ENCODE results near the gene BTBD9. TPM values are rescaled to one million over a fixed set of nuclear protein-coding genes. Genes with fewer than 3 reads are reported as not detected.
A peak's percentile ranks its signal among the peaks of the same experiment; 100 is the strongest.

Gene BTBD9
- total RNA-seq, 1 donor from 2014 or later, result 14.9 TPM

DNA sequence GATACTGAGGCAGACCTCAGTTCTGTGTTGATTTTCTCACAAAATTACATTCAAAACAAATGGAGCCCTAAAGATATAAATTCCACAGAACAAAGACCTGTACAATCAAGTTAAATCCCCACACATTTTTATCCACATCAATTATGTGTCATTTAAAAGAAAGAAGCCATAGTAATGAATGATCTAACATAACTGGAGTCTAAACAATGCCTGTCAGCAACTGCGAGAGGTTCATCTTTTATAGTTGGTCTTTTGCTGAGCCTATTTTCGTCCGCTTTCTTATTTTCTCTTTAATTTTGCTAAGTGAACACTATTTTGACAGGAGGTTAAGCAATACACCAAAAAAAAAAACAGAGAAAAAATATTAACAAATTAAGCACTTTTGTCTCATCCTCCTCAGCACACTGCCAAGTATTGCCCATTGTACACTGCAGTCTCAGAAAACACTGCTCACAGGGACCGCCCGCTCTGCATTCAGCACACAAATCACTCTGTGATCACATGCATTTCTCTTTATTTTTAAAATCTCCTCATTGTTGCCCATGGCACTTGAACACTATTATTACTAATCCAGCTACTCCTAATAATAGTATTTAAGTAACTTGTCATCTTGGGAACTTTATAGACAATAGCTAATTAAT, 140.8 kb downstream of the BTBD9 start:
- intact Hi-C loops (cut with DNase I), result loop anchor here (10.0 kb wide), 1 partner anchor 704 kb away; no protein-coding TSS in a partner anchor
- DNase-seq (no peak), ATAC-seq (ENCODE audit: poor library complexity) (no peak)

DNA sequence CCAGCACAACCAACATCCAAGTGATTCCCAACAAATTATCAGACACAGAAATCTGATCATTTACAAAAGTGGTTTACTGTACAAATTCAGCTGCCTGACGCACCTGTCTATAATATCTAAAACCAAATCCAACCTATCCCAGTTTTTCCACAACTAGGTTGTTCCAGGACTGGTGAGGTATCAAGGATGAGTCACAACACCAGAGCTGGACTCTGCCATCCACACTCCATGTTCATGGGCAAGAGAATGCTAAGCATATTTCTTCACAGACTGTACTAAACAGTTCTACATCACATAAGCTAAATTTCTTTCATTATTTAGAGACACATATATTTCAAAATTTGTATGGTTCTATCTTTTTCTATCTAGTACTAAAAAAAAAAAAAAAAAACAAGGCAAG, 141.6 kb downstream of the BTBD9 start:
- ATAC-seq (ENCODE audit: poor library complexity), result no peak

DNA sequence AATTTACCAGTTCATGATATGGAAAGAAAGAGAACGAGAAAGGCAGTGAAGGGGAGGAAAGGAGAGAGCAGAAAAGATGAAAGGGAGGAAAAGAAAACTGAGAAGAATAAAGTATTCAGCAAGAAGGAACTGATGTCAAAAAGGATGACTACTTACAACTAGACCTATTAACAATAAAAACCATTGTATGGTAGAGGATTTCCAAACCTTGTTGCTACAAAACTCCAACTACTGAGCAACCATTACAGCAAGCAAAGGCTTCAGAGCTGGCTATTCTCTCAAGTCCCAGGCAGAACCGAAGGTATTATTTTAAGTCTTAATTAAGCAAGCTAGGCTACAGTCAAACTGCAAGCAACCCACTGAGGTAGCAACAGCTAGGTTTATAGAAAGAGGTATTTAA, 142.2 kb downstream of the BTBD9 start:
- ATAC-seq (ENCODE audit: poor library complexity) (no peak), DNase-seq (no peak)
- intact Hi-C loops (cut with DNase I), result loop anchor here (10.0 kb wide), 1 partner anchor 703 kb away; no protein-coding TSS in a partner anchor

More for the DNA sequence above, 141.6 kb downstream of the BTBD9 start:
- intact Hi-C loops (cut with DNase I), result loop anchor here (10.0 kb wide), 1 partner anchor 703 kb away; no protein-coding TSS in a partner anchor
- no peak for DNase-seq

DNA sequence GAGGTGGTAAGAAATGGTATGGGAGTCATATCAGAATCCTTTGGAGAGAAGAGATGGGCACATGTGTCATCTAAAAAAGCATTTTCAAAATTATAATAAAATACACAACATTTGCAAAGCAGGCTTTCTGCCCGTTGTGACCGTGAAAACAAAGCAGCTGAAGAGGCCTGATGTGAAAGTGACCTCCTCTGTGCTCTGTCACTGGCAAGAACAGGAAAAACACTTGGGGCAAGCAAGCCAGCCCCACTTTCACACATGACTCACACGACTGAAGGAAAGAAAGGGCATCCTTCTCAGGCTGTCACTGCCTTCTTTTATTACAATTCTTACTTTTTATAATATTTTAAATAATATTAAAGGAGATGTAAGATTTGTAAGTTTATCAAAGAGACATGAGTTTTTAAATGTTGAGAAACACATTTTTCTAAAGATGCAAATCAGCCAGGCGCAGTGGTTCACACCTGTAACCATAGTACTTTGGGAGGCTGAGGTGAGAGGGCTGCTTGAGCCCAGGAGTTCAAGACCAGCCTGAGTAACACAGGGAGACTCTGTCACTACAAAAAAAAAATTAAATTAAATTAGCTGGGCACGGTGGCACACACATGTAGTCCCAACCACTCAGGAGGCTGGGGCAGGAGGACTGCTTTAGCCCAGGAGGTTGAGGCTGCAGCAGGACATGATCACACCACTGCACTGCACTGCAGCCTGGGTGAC, 143.7 kb downstream of the BTBD9 start:
- ATAC-seq (ENCODE audit: poor library complexity), result no peak
- intact Hi-C loops (cut with DNase I), result loop anchor here (10.0 kb wide), 1 partner anchor 701 kb away; no protein-coding TSS in a partner anchor
- no peak for DNase-seq

DNA sequence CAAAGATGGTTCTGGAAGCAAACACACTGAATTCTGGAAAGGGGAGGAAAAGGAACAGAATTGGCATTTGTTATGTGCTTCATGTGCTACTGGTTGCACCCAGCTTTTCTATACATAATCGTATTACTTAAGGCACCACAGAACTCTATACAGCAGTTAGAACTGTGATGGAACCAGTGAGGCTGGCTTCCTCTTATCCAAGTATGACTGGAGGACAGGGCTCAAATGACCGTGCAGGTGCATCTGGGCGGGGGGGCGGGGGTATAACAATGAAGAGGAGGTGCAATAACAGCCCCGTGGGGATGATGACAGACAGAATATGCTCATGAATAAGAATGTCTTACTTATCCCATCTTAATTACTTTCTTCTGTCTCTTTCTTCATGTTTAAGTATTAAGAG, 144.2 kb downstream of the BTBD9 start:
- ATAC-seq (ENCODE audit: poor library complexity) (no peak), DNase-seq (no peak)
- intact Hi-C loops (cut with DNase I), result loop anchor here (10.0 kb wide), 1 partner anchor 701 kb away; no protein-coding TSS in a partner anchor

GRCh38 chr6:38493931-38494547, 145.7 kb downstream of the BTBD9 start:
- intact Hi-C loops (cut with DNase I), result loop anchor here (5.0 to 10.0 kb wide), 2 partner anchors 699 to 797 kb away; partner anchors contain the start of gene MDGA1
- DNase-seq (peak; percentile 56), ATAC-seq (ENCODE audit: poor library complexity) (peak; percentile 64)

DNA sequence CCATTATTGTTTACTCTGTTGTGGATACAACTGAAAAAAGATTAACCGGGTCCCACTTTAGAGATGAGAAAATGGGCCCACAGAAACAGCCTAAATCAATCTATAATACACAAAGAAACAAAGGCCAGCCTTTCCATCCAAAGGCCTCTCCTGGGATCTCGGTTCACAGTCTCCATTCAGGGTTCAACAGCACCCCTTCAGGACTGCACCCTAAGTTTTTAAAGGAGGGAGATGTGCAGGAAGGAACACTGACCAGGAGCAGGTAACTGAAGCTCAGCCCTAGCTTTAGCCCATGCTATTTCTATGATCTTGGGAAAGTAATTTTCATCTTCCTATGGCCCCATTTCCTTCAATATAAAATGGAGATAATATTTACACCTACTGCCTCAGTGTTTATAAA, 147.7 kb downstream of the BTBD9 start:
- intact Hi-C loops (cut with DNase I), result loop anchor here (5.0 to 10.0 kb wide), 2 partner anchors 697 to 795 kb away; partner anchors contain the start of gene MDGA1
- ATAC-seq (ENCODE audit: poor library complexity) (no peak), DNase-seq (no peak)

DNA sequence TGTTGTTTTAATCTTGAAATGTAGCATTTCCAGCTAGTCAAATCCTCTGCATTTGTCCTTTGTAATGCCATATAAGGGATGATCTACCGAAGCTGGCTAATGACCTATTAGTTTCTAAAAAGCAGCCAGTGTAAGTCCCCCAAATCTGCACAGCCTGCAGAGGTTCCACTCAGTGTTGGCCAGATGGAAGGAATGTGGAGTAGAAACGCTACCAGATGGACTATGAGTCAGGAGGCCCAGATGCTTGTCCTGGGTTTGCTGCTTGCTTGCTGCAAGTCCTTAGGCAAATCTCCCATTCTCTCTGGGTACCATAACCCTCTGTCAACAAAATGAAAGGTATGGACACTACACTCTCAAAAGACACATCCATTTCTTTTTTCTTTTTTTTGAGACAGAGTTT, 149.8 kb downstream of the BTBD9 start:
- intact Hi-C loops (cut with DNase I), result loop anchor here (5.0 to 10.0 kb wide), 2 partner anchors 695 to 793 kb away; partner anchors contain the start of gene MDGA1
- ATAC-seq (ENCODE audit: poor library complexity) (no peak), DNase-seq (no peak)

DNA sequence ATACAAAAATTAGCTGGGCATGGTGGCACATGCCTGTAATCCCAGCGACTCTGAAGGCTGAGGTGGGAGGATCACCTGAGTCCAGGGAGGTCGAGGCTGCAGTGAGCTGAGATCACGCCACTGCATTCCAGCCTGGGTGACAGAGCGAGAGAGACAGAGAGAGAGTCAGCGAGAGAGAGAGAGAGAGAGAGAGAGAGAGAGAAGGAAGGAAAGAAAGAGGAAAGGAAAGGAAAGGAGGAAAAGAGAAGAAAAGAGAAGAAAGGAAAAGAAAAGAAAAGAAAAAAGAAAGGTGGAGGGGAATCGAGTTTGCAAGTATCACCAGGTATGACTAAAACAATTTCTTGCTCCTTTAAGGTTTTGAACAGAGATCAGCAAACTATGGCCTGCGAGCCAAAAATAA, 152.3 kb downstream of the BTBD9 start:
- intact Hi-C loops (cut with DNase I), result no loop called here
- DNase-seq, result no peak
- ATAC-seq (ENCODE audit: poor library complexity), result no peak

- no peak for DNase-seq
- no peak for ATAC-seq (ENCODE audit: poor library complexity)
- intact Hi-C loops (cut with DNase I), result no loop called here
Observed at GRCh38 chr6:38485488-38485887, 154.2 kb downstream of the BTBD9 start.

- DNase-seq, result no peak
- intact Hi-C loops (cut with DNase I), result no loop called here
- no peak for ATAC-seq (ENCODE audit: poor library complexity)
Observed at GRCh38 chr6:38484656-38485055, 155.1 kb downstream of the BTBD9 start.

DNA sequence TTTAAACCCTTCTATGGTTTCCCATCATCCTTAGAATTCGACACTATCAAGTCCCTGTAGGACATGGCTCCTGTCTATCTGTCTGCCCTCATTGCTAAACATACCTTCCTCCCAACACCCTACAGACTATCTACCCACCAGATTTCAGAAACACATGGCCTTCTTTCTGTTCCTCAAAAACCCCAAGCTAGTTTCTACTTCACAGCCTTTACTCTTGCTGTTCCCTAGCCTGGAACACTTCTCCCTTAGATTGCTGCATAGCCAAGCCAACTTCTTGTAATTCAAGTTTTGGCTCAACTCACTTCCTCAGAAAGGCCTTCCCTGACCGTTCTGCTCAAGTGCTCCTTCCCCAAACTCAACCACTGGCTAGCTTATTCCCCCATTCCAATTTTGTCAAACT, 156.2 kb downstream of the BTBD9 start:
- ATAC-seq (ENCODE audit: poor library complexity), result peak; percentile 55
- DNase-seq, result no peak
- intact Hi-C loops (cut with DNase I), result no loop called here

DNA sequence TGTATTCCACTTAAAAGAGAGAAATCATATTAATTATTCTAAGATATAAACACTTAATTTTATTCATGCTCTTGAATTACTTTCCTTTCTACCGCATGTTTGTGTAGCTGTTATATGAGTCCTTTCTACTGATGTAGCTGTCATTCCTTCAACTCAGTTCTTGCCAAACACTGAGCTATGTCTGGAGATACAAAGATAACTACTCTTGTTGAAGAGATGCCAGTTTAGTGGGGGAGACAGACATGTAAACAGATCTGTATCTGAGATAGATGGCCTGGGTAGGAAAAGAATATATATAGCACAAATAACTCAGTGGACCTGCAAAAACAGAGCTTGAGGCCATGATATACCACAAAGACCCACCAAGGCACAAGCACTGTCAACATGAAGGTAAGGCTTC, 157.3 kb downstream of the BTBD9 start:
- intact Hi-C loops (cut with DNase I), result no loop called here
- ATAC-seq (ENCODE audit: poor library complexity) (no peak), DNase-seq (no peak)

- ATAC-seq (ENCODE audit: poor library complexity) (no peak), DNase-seq (no peak)
- intact Hi-C loops (cut with DNase I), result no loop called here
Observed at GRCh38 chr6:38481851-38482250, 157.9 kb downstream of the BTBD9 start.

DNA sequence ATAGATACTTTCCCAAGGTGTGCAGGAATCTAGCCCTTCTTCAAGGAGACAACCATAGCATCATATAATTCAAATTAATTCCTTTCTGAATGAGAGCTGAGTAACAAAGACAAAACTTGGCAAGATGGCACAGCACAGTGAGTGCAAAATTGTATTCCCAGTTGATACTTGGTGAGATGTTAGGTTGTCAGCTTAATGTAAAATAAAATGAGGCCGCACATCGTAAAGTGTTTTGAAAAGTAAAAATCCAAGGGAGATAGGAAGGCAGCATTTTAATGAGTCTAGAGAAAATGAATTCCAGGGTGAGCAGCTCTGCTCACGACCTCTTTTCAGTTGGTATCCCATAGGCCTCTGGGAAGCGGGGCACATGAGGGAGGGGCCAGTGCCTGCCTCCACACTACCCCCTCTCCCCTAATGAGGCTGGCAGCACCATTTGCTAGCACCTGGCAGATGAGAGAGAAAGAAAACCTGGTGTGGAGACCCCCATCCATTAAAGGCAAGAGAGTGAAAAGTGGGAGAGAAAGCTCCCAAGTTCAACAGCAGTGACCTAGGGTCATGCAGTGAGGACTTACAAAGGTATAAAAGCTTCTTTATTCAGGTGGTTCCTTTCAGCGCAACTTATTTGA, 158.4 kb downstream of the BTBD9 start:
- no peak for DNase-seq
- no peak for ATAC-seq (ENCODE audit: poor library complexity)
- intact Hi-C loops (cut with DNase I), result no loop called here

- DNase-seq (no peak), ATAC-seq (ENCODE audit: poor library complexity) (no peak)
- intact Hi-C loops (cut with DNase I), result no loop called here
Observed at GRCh38 chr6:38480036-38480435, 159.7 kb downstream of the BTBD9 start.

DNA sequence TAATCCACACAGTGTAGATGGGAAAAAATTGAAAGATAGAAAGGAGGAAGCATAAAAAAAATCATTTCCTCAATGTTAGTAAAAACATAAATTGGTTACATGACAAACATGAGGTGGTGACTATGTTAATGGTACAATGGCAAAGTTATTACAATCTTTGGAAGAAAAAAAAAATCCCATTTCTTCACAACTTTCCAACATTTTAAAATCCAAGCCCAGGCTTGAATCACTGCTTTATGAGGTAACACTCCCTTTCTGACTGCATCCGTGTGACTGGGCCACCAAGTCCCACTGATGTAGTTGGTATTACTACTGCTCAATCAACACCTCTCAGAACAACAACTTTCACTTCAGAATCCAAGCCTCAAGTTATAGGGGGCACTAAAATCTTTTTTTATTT, 160.4 kb downstream of the BTBD9 start:
- intact Hi-C loops (cut with DNase I), result no loop called here
- ATAC-seq (ENCODE audit: poor library complexity) (no peak), DNase-seq (no peak)

GRCh38 chr6:38477680-38478260, 162.0 kb downstream of the BTBD9 start:
- intact Hi-C loops (cut with DNase I), result no loop called here
- ATAC-seq (ENCODE audit: poor library complexity), result no peak

GRCh38 chr6:38476888-38477287, 162.8 kb downstream of the BTBD9 start:
- no peak for ATAC-seq (ENCODE audit: poor library complexity)
- DNase-seq, result no peak
- intact Hi-C loops (cut with DNase I), result no loop called here

More at GRCh38 chr6:38477680-38478260, 162.0 kb downstream of the BTBD9 start:
- no peak for DNase-seq

All from Right ventricle myocardium superior (tissue), 1 donor.